Stomach (tissue), 4 donors: Measurements from ENCODE around the gene USP17L22.
"Not testable (repeated sequence)": the region's sequence is repeated elsewhere in the genome, so short reads cannot be mapped to it uniquely, and the experiment has no call there.

Experiments
- CTCF ChIP-seq, 7 experiments: fragments of 450-650 bp in 4 of 7; fragments of 200-600 bp in 3 of 7; sonication (generic) in 3 of 7; IDR thresholded peaks; one replicate each; pipeline ENCODE4 v1.5.1; 2016 to 2019; ENCODE audit warnings: antibody characterized with exemption in 7 of 7, control low read depth in 2 of 7, mild to moderate bottlenecking in 1 of 7
- POLR2A ChIP-seq, 4 donors: fragments of 450-650 bp; IDR thresholded peaks; one replicate each; pipeline ENCODE4 v1.6.1; 2016; ENCODE audit warnings: antibody characterized with exemption in 4 of 4, control low read depth in 2 of 4, mild to moderate bottlenecking in 1 of 4, moderate library complexity in 1 of 4
- POLR2AphosphoS5 ChIP-seq, 3 donors: sonication (generic); formaldehyde crosslinking; IDR thresholded peaks; one replicate each; pipeline ENCODE4 v1.6.1; 2016; ENCODE audit warnings: antibody characterized with exemption in 3 of 3

DNA sequence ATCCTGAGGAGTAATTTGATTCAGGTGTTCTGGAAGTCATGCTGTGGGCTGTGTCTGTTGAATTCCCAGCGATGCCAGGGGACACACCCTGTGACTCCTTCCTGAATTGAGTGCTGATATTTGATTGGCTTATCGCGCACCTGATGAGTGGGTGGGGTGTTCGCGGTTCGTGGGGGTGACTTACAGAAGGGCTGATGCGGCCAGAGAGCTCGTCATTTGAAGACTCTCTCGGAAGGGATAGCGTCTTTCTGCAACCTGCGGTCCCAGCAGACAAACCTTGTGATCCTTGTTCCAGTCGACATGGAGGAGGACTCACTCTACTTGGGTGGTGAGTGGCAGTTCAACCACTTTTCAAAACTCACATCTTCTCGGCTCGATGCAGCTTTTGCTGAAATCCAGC is 42.8 kb upstream of the USP17L22 start, which contains the start of gene USP17L13:
- not testable (repeated sequence) for TF ChIP-seq POLR2A, CTCF, POLR2AphosphoS5 (IDR thresholded peaks at IDR 0.05)
